DND-41 (cell line): ENCODE measurements around the gene SYNE1.

Experiments
- ATAC-seq: fragments of 200-7000 bp; cut with Tn5 transposase; 3 replicates; pipeline ENCODE4 v1.9.1; 2021; ENCODE audit warnings: low read depth; ENCODE audit not compliant: insufficient read depth
- DNase-seq: peaks from one replicate; pipeline ENCODE4 v3.0.0-alpha.2; 2020
- H2AFZ ChIP-seq: 2 replicates; pipeline ENCODE4 v1.6.0; 2012; ENCODE audit warnings: low read depth, low read length
- H3K27ac ChIP-seq: 2 replicates; pipeline ENCODE4 v1.5.1; 2012; ENCODE audit warnings: low read length, inconsistent platforms
- H3K27me3 ChIP-seq: fragments of 200-600 bp; sonication (generic); 2 replicates; pipeline ENCODE4 v1.6.0; 2012; ENCODE audit warnings: low read length, mild to moderate bottlenecking, inconsistent platforms; ENCODE audit not compliant: insufficient read depth, poor library complexity
- H3K36me3 ChIP-seq: 2 replicates; pipeline ENCODE4 v1.5.1; 2012; ENCODE audit warnings: low read length, inconsistent platforms; ENCODE audit not compliant: insufficient read depth
- H3K4me1 ChIP-seq: 2 replicates; pipeline ENCODE4 v1.5.1; 2012; ENCODE audit warnings: mild to moderate bottlenecking, low read length; ENCODE audit not compliant: insufficient read depth
- H3K4me2 ChIP-seq: 2 replicates; pipeline ENCODE4 v1.6.0; 2012; ENCODE audit warnings: mild to moderate bottlenecking, moderate library complexity, low read length, inconsistent platforms; ENCODE audit not compliant: insufficient read depth
- H3K4me3 ChIP-seq, 2 experiments: fragments of 200-600 bp in 1 of 2; shearing (Covaris generic) in 1 of 2; 2 replicates each; pipeline ENCODE4 v1.5.1; 2012 to 2016; ENCODE audit warnings: inconsistent platforms in 2 of 2, low read length in 2 of 2, mild to moderate bottlenecking in 2 of 2, low read depth in 1 of 2, moderate library complexity in 1 of 2
- H3K79me2 ChIP-seq: 2 replicates; pipeline ENCODE4 v1.6.0; 2012; ENCODE audit warnings: low read length, inconsistent platforms; ENCODE audit not compliant: insufficient read depth
- H3K9ac ChIP-seq: 2 replicates; pipeline ENCODE4 v1.6.0; 2012; ENCODE audit warnings: low read depth, mild to moderate bottlenecking, inconsistent platforms, low read length, moderate library complexity
- H3K9me3 ChIP-seq: 2 replicates; pipeline ENCODE4 v1.5.1; 2012; ENCODE audit warnings: low read length, moderate library complexity, mild to moderate bottlenecking, inconsistent platforms; ENCODE audit not compliant: insufficient read depth, severe bottlenecking
- H4K20me1 ChIP-seq: 2 replicates; pipeline ENCODE4 v1.6.0; 2012; ENCODE audit warnings: low read length; ENCODE audit not compliant: insufficient read depth
- EZH2 ChIP-seq: IDR thresholded peaks from 3 replicates; pipeline ENCODE4 v1.6.1; 2012; ENCODE audit warnings: borderline replicate concordance, low read depth, mild to moderate bottlenecking, moderate library complexity, low read length, inconsistent platforms; ENCODE audit not compliant: severe bottlenecking
- TF ChIP-seq, protein P1 (sequence below): IDR thresholded peaks from 2 replicates; pipeline ENCODE4 v1.5.1; 2012; ENCODE audit warnings: borderline replicate concordance, low read length, moderate library complexity, mild to moderate bottlenecking; ENCODE audit not compliant: poor library complexity, severe bottlenecking; ENCODE audit errors: extremely low read depth

SYNE1 gene

DNA sequence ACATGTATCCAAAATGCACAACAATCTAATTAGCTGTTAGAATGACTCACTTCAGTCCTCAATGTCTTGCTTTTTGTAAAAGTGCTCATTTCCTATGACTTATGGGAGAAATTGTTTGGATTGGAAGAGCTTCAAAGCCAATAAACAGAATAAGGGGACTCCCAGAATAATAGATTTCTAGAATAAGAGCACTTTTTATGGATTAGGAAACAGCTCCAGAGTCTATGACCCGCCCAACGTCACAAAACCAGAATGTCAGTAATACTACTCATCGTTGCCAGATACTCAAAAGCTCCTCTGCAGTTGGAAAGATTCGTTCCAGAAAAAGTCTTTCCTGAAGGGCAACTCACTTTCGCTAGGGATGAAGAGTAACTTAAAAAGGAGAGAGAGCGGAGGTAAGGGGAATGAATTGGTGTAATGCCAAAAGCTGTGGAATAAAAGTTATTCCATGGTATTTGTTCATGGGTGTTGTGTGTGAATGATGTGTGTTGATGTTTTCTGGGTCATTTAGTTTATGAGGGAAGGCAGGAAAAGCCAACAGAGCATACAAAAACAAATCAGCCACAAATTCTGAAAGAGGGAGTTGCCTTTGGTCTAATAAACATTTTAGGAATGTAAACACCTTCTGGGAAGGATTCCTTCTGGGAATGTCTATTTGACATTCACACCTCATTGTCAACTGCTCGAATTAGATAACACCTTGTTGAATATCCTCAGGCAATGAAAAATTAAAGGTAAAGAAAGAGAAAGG is 64.6 kb downstream of the SYNE1 start:
- peaks cover 2% of the 10 kb centered on the region for H3K27me3 ChIP-seq
- H3K27ac ChIP-seq, result no peak overlapping the region
- no peaks in the 10 kb centered on the region for H3K4me1 ChIP-seq
- H4K20me1 ChIP-seq, result no peaks in the 10 kb centered on the region
- TF ChIP-seq, protein P1, sequence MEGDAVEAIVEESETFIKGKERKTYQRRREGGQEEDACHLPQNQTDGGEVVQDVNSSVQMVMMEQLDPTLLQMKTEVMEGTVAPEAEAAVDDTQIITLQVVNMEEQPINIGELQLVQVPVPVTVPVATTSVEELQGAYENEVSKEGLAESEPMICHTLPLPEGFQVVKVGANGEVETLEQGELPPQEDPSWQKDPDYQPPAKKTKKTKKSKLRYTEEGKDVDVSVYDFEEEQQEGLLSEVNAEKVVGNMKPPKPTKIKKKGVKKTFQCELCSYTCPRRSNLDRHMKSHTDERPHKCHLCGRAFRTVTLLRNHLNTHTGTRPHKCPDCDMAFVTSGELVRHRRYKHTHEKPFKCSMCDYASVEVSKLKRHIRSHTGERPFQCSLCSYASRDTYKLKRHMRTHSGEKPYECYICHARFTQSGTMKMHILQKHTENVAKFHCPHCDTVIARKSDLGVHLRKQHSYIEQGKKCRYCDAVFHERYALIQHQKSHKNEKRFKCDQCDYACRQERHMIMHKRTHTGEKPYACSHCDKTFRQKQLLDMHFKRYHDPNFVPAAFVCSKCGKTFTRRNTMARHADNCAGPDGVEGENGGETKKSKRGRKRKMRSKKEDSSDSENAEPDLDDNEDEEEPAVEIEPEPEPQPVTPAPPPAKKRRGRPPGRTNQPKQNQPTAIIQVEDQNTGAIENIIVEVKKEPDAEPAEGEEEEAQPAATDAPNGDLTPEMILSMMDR, result no peak
- no peak for TF ChIP-seq EZH2
- ATAC-seq (no peak), DNase-seq (no peak)
- H3K9ac ChIP-seq, result no peak overlapping the region
- H3K36me3 ChIP-seq, result no peaks in the 10 kb centered on the region
- H2AFZ ChIP-seq, result no peak overlapping the region
- H3K4me3 ChIP-seq, result no peak overlapping the region
- H3K79me2 ChIP-seq, result no peaks in the 10 kb centered on the region
- H3K9me3 ChIP-seq, result no peaks in the 10 kb centered on the region
- H3K4me2 ChIP-seq, result no peak overlapping the region

DNA sequence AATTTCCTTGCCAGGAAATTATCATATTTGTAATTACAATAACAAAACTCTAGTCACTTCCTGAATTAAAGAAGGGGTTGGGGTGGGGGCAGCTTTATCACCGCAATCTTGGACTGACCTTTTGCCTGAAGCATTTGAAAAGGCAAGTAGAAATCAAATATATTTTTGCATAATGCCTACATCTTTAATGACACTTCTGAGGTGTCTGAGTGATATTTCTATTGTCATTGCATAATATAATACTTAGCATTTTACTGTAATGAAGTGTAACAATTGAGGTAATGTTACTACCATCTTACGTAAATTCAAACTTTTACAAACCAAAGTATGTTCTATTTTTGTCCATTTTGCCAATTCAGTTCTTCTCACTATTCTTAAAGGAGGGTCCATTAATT is 65.2 kb downstream of the SYNE1 start:
- ATAC-seq, result no peak

DNA sequence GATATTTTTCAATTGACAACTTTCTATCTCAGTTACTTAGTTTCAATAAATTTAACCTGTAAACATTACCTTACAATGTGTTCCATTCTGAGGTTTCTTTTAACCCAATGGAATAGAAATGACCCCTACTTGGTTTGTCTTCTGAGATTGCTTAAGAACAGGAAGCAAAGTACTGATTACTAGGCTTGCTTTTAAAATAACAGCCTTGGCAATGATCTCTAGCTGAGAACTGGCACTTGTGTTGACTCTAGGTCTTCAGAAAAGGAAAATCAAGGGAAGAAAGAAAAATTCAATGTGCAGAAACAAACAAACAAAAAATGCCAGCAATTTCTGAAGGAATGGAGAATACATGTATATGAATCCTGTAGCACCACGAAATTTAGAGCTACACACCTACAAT is 66.1 kb downstream of the SYNE1 start:
- Histone ChIP-seq H4K20me1 (no peaks in the 10 kb centered on the region), H3K4me1 (no peaks in the 10 kb centered on the region), H3K4me2 (no peak overlapping the region), H3K9ac (no peak overlapping the region), H3K27me3 (peaks cover 2% of the 10 kb centered on the region), H3K4me3 (no peak overlapping the region), H3K79me2 (no peaks in the 10 kb centered on the region), H3K9me3 (no peaks in the 10 kb centered on the region), H2AFZ (no peak overlapping the region), H3K27ac (no peak overlapping the region), H3K36me3 (no peaks in the 10 kb centered on the region)
- TF ChIP-seq, protein P1, result no peak
- TF ChIP-seq EZH2, result no peak
- ATAC-seq (no peak), DNase-seq (no peak)

More for the DNA sequence above, 65.2 kb downstream of the SYNE1 start:
- Histone ChIP-seq H3K9me3 (no peaks in the 10 kb centered on the region), H3K4me3 (no peak overlapping the region), H2AFZ (no peak overlapping the region), H3K4me1 (no peaks in the 10 kb centered on the region), H3K79me2 (no peaks in the 10 kb centered on the region), H3K4me2 (no peak overlapping the region), H3K27me3 (peaks cover 2% of the 10 kb centered on the region), H4K20me1 (no peaks in the 10 kb centered on the region), H3K36me3 (no peaks in the 10 kb centered on the region), H3K9ac (no peak overlapping the region), H3K27ac (no peak overlapping the region)
- DNase-seq, result no peak
- TF ChIP-seq, protein P1, result no peak
- no peak for TF ChIP-seq EZH2
